COLO829 (cell line): ENCODE measurements around the gene CD99.
"Not testable (repeated sequence)": the region's sequence is repeated elsewhere in the genome, so short reads cannot be mapped to it uniquely, and the experiment has no call there.

Experiments used
- DNase-seq: peaks from one replicate; pipeline ENCODE4 v3.0.0; 2012; ENCODE audit warnings: low spot score

Gene CD99

DNA sequence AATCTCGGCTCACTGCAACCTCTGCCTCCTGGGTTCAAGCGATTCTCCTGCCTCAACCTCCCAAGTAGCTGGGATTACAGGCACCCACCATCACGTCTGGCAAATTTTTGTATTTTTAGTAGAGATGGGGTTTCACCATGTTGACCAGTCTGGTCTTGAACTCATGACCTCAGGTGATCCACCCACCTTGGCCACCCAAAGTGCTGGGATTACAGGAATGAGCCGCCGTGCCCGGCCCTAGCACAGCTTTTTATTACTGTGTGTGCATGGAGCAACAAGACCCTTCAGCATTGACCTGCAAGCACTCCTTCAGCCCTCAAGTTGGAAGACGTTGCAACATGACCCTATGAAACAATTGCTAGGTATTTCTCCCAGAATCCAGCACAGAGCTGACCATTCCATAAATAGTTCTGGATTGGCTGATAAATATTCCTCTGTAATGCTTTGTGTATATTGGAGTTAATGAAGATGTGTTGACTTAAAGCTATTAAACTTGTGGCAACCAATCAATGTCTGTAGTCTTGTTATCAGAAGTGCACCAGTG, 15.4 kb upstream of the CD99 start:
- not testable (repeated sequence) for DNase-seq

DNA sequence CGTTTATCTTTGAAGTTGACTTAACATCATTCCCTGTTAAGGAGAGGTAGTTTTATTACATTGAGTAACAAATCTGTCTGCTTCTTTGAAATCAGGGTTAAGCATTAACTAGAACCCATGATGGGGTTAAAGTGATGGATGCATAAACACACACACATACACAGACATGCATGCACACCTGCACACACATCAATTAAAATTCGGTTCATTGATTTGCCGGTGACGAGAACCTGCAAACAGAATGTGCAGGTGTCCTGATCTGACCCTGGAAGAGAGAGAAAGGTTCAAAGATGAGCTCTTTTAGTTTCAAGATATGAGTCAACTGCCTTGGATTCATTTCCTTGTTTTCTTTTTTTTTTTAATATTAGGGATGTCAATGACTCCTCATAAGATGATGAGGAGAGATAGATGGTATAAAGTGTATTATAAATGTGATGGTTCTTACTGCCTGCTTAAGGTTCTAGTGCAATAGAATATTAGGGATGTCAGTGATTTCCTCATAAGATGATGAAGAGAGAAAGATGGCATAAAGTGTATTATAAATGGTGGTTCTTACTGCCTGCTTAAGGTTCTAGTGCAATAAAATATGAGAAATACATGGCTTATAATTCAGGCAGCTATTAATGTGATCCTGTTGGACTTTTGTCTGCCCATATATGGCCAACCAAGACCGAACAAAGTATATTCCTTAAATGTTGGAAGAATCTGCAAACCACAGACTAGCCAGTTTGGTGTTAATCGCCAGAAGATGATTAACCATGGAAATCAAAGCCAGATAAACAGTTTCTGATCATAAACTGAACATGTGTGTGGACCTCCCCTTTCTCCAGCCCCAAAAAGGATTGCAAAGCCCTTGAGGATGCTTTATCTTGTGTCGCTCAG, 14.1 kb upstream of the CD99 start:
- DNase-seq: no peak

DNA sequence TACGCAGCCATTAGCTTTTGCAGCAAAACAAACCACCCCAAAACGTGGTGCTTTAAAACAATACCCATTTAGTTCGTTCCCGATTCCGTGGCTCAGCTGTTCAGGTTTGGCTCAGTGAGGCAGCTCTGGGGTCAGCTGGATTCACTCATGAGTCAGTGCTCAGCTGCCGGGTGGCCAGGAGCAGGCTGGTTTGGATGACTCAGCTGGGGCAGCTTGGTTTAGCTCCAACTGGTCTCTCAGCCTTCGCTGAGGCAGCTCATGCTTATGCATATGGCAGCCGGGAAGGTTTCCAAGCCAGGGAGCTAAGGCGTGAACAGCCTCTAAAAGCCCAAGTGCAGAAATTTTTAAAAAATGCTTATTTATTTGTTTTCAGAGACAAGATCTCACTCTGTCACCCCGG, 13.3 kb upstream of the CD99 start:
- peak; percentile 69 for DNase-seq

DNA sequence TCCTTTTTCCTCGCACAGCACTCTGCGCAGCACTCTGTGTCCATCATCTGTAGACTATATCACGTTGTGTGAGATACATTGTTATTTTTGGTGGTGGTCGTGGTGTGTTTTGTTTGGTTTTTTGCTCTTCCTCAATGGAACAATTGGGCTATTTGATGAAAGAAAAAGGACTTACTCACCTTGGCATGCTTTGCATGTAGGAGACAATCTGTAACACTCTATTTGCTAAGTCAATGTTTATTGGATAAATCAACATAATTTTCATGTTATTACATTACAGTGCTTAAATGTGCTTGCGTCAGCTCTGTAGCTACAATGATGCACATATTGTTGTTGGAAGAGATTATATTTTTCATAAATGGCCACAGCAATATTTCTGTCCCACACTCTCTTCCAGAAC, 12.5 kb upstream of the CD99 start:
- no peak for DNase-seq

DNA sequence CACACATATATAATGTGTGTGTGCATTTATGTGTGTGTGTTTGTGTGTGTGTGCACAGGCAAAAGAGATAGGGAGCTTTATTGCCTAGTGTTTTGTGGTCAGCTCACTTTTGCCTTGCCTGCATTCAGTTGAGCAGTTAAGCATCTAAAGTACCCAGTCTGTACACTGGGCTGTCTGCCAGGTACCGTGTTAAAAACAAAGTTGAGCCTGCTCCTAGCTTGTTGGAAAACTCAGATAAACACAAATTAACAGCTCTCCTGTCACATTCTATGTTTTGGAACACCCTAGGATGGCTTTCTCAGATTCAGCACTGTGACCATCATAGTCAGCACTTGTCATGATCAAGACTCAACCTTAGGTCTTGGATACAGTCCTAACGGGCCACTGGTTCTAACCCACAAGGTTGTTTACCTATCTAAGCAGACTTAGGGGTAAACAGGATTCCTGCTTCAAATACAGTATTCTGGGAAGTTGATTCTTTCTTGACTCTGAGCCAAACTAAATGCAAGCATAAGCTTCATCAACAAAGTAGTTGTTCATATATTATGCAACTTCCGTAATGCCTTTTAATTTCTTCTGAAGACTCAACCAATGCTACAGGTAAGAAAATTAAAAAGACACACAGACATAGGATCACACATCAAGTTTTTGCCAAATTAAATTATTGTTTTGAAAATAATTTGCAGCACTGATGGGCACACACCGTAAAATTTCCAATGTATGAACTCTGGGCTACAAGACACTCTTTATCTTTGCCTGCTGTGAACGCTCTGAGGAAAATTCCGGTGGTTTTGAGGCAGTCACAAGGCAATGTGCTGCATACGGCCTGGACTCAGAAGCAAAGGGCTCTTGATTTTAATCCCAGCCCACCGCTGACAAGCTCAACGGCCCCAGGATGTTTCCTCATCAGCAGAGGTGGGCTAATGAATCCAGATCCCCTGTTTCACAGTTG, 11.3 kb upstream of the CD99 start:
- DNase-seq: peak; percentile 60

DNA sequence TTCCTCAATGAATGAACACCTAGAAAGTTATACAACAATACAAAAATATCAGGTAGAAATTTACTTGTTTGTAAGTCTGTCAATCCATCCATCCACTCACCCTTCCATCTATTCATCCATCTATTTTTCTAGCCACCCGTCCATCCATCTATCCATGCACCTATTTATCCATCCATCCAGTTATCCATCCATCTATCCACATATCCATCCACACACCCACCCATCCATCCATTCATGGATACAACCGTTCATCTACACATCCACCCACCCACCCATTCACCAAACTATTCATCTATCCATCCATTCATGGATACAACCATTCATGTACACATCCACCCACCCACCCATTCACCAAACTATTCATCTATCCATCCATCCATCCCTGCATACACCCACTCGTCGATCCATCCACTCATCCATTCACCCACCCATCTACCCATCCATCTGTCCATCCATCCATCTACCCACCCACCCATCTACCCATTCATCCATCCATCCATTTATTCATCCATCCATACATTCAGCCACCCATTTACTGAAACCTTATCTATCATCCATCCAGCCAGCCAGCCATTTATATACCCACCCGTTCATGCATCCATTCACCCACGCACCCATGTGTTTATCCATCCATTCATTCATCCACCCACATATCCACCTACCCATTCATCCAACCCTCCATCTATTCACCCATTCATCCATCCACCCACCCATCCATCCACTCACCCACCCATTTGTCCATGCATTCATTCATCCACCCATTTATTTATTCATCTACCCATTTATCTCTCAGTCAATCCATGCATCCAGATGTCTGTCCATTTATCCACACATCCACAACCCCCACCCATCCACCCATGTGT, 10.4 kb upstream of the CD99 start:
- DNase-seq: no peak

DNA sequence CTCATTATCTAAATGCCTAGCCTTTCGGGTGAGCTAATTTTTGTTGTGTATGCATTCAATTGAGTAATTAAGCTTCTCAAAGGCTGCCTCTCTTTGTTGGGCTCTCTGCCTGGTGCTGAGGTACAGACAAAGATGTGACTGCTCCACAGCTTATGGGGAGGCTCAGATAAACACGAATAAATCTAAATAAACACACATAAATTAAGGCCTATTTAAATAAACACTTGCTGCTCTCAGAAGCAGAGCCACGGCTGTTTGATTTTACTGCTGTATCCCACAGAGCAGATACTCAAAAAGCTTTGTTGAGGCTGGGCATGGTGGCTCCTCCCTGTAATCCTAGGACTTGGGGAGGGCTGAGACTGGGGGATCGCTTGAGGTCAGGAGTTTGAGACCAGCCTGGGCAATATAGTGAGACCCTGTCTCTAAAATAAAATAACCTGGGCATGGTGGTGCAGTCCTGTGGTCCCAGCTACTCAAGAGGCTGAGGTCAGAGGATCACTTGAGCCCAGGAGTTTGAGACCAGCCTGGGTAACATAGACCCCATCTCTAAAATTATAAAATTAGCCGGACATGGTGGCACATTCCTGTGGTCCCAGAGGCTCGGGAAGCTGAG, 8.4 kb upstream of the CD99 start:
- DNase-seq: no peak

DNA sequence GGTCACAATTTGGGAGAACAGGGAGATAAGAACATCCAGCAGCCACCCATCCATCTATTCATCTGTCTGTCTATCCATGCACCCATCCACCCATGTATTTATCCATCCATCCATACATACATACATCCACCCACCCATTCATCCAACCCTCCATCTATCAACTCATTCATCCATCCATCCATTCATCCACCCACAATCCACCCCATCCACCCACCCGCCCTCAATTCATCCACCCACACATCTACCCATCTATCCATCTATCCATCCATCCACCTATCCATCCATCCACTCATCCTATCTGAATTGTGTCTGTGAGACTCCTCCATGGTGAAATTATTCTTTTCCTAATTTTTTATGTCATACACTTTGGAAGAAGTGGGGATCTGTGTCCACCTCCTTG, 6.8 kb upstream of the CD99 start:
- DNase-seq: no peak

DNA sequence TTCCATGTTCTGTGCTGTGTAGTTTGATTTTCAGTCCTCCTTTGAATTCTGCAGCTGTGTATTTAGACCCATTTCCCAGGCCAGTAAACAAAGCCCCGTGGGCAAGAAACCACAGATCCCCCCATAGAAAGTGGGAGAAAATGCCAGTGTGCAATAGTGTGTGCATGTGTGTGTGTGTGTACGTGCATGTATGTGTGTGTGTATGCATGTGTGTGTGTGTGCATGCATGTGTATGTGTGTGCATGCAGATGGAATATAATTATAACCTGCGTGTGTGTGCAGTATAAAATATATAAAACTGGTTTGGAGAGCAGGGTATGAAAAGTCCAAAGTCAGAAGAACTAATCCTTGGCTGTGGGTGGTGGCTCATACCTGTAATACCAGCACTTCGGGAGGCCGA, 5.2 kb upstream of the CD99 start:
- no peak for DNase-seq

DNA sequence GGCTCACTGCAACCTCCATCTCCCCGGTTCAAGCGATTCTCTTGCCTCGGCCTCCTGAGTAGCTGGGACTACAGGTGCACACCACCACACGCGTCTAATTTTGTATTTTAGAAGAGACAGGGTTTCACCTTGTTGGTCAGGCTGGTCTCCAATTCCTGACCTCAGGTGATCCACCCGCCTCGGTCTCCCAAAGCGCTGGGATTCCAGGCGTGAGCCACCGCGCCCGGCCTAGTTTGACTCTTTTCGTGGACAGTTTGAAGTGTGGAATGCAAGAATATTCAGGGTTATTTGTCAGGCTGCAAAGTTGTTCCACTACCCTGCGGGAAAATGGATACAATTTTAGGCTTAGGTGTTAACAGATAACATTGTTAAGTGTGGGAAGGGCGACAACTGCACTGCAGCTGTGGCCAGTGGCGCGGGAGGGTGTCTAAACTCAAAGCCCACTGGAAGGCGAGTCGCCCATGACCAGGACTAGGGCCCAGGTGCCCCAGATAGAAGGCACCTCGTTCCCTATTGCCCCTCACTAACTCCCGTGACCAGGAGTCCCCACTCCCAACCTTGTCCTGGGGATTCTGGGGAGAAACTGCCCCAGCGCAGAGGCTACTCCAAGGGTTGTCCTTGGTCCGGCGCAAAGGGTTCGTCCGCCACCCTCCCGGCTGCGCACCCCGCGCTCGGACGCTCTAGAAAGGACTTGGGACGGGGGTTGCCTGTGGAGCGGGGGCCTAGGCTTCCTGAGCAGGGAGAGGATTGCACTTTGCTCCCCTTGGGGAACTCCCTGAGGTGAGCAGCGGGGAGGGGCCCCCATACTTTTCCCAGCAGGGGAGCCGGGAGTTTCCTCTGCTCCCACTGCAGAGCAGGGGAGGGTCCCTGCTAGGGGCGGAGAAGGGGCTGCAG, 1.1 kb upstream of the CD99 start:
- DNase-seq: no peak

DNA sequence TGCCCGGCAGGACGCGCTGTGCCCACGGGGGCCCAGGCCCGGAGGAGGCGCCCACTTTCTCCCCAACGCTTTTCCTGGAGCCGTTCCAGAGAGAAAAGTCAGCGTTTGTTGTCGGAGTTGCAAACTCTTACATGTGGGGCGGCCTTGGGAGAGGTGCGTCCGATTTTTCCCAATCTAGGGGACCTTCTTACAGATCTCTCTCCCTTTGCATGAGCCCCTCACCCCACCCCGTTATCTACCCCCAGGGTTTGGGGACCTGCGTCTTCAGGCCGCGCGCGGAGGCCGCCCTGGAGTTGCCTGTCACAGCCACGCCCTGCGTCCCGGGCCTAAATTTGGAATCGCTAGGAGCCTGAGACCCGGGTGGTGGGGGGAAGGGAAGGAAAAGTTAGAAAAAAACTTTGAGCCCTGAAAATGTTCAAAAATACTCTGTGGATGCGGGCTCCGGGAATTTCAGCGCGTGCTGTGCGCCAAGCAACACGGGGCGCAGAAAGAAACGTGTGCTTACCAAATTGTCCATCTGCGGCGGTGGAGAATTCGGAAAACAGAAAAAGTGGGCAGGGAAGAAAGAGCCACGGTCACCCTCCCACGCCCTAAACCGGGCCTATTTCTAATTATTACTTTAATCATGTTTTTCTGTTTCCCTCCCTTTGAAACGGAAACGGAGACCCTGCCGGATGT, 587 bp downstream of the CD99 start:
- DNase-seq: no peak

DNA sequence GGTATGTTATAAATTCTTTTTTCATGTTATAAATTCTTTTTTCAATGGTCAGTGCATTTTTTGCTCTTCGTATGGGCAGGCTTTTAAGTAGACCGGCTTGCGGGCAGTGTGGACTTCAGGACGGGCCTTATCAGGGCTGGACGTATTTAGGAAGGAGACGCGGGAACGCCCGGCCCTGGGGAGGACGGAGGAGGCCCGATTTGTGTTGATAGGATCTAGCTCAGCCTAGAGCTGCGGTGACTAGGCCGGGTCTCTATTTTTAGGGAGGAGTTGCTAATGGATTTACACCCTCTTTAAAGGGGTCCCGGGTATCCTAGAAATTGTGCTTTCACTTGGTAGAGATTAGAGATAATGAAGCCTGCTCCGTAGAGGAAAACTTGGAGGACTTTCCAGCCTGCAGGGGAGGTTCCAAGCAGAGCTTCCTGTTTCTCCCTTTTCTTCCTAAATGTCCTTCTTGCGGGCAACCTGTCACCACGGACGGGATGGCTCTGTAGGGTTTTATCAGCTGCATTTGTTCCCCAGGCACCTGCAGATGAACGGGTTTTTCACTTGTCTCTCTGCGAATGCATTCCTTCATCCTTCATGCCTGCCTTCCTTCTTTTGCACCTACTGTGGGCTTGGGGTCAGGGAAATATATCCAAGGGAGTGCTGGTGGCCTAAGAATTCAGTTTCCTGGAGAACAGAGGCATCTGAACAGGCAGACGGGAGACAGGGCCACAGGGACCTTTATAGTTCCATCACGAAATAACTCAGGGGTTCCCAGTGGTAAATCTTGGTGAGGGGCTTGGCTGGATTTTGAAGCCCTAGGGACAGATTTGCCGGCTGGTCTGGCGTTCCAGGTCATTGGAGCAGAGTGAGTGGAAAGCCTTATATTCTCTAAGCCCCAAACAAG, 1.4 kb downstream of the CD99 start:
- no peak for DNase-seq

DNA sequence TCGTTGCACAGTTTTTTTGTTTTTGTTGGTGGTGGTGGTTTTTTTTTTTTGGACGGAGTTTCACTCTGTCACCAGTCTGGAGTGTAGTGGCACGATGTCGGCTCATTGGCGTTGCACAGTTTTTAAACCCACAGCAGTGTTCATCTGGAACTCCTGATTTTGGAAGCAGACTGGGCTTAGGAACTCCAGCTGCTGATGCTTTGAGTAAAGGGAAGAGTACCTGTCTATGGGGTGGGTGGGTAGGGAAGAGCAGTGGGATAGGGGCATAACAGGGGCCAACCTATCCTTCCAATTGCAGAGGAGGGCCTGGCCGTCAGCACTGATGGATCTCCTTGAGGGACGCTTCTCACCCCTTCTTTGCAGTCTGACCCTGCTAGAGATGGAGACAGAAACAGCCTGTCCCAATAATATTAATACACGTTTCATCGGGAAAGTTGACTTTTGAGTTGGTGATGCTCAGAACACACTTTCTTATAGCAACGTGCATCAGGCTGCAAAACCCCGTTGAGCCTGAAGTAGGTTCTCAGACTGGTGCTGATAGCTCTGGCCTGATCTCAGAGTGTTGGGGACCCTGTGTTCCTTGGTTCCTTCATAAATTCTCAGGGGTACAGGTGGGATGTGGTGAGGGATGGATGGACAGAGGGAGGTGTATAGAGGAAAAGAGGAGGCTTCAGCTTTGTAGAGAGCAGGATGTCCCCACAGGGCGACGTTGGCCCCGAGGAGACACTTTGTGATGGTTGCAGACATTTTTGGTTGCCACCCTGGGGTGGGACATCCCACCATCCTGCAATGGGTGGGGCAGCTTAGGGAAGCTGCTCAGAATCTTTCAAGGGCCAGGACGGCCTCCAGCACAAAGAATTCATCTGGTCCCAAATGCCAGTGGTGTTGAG, 2.3 kb downstream of the CD99 start:
- DNase-seq: no peak

DNA sequence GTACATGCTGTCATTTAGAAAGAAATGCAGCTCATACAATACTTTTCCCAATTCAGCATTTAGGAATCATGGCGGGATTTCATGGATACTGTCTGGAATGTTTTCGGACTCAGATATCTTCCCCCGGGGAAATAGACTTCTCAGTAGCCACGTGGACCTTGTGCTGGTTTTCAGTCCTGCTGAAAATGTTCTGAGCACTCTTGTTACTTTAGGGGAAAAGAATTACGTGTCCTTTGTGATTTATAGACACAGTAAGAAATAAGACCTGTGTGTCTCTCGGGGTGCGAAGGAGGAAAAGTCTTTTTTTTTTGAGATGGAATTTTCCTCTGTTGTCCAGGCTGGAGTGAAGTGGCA, 3.8 kb downstream of the CD99 start:
- DNase-seq: no peak

DNA sequence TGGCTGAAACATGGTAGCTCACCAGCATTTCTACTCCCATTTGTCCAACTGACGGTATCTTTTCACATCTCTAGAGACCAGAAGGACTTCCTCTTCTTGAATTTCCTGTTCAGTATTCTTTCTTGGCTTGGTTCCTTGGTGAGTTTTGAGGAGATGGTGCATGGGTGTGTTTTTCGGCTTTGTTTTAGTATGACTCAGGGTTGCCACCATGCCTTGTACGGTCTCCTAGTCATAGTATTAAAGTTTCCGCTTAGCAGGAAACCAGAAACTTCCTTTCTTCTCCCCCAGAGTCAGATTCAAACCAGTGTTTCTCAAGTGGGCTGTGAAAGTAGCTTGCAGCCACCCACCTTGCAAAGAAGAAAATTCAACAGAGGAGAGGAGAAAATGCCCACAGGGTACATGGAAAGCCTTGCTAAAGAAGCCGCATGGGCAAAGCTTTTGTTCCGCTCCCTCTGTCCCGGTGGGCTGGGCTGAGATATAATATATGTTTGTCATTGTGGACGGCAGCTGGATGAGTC, 5.7 kb downstream of the CD99 start:
- DNase-seq: peak; percentile 39

DNA sequence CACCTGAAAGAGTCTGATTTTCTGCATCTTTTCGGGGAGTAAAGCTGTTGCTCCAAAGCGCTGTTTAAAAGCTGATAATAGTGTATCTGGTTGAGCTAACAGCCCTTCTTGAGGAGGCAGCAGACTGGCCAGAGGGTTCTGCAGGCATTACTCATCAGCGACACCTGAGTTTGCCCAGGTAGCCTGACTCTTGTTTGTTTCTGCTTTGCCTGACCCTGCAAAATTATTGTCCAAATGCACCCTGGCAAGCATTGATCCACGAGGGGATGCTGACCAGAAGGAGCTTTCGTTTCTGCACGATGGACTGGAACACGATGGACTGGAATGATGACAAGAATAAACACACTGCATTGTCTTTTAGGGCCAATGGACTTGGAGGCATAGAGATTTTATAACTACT, 6.2 kb downstream of the CD99 start:
- DNase-seq: no peak

DNA sequence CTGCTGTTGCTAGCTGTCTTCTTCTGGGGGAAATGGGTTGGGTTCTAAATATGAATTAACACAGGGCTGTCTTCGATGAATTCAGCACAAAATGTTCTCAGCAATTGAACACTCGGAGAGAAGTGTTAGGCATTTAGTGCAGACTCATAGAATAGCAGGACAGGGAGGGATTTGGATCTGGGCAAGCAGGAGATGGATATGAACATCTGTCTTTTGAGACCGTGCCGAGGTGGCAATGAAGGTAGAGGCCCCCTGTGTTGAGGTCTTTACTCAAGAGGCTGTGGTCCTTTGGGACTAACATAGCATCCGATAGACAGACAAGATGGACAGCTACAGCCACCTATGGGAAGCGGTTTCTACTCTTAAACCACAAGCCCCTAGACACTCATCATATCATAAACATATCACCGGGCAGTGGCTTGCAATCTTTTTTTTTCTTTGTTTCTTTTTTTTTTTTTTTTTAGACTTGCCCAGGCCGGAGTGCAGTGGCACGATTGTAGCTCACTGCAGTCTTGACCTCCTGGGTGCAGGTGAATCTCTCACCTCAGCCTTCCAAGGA, 6.7 kb downstream of the CD99 start:
- no peak for DNase-seq
